GM12878 (cell line): ENCODE data around the gene TMEM87A. TPM values are rescaled to one million over a fixed set of nuclear protein-coding genes. Genes with fewer than 3 reads are reported as not detected.

ENCODE experiments used
- ATAC-seq: fragments of 200-7000 bp; cut with Tn5 transposase; 3 replicates; pipeline ENCODE4 v1.9.1; 2020; ENCODE audit warnings: mild to moderate bottlenecking, moderate library complexity
- BruUV-seq: library from RNA; stranded (reverse); fragments of 400-500 nt; replicated peaks from 2 replicates; lab custom pipeline; 2021; lab: Mats Ljungman, UMichigan
- CTCF ChIA-PET: fragments of 300-600 bp; sonication (Branson Sonifier 250); formaldehyde crosslinking; extraction: SDS; loops from one replicate; lab custom pipeline; 2021; ENCODE audit warnings: inconsistent platforms; lab: Yijun Ruan, JAX
- POLR2A ChIA-PET: fragments of 350-600 bp; formaldehyde crosslinking; extraction: SDS; loops from one replicate; lab custom pipeline; 2021; ENCODE audit warnings: inconsistent platforms; lab: Charles Lee
- RAD21 ChIA-PET: fragments of 300-600 bp; sonication (Branson Sonifier 250); formaldehyde crosslinking; loops from one replicate; lab custom pipeline; 2023; ENCODE audit warnings: antibody characterized with exemption; ENCODE audit not compliant: unreplicated experiment; lab: Charles Lee
- SMC1A ChIA-PET: fragments of 300-600 bp; sonication (Branson Sonifier 250); formaldehyde crosslinking; loops from one replicate; lab custom pipeline; 2023; ENCODE audit not compliant: unreplicated experiment, uncharacterized antibody; lab: Charles Lee
- DNase-seq: peaks from one replicate; pipeline ENCODE4 v3.0.0-alpha.2; 2011; ENCODE audit warnings: low read depth, low spot score
- FAIRE-seq: peaks from 3 replicates; lab custom pipeline; 2011; peaks lifted over from hg19 to GRCh38; lab: Jason Lieb, UNC
- H2AFZ ChIP-seq: 2 replicates; pipeline ENCODE4 v1.6.0; 2011; ENCODE audit warnings: low read depth, low read length, control low read depth; ENCODE audit not compliant: control insufficient read depth
- H3K27ac ChIP-seq: 2 replicates; pipeline ENCODE4 v1.5.1; 2011; ENCODE audit warnings: control low read depth; ENCODE audit not compliant: control insufficient read depth, insufficient read depth
- H3K27me3 ChIP-seq, 2 experiments: replicated peaks in 1 of 2; 2 replicates each; pipeline versions ENCODE4 v1.6.0 to v1.6.1; 2011; ENCODE audit warnings: low read length in 1 of 2; ENCODE audit not compliant: control insufficient read depth in 2 of 2, insufficient read depth in 2 of 2
- H3K36me3 ChIP-seq, 2 experiments: 2 replicates each; pipeline ENCODE4 v1.5.1; 2011; ENCODE audit warnings: low read length in 1 of 2; ENCODE audit not compliant: control insufficient read depth in 2 of 2, insufficient read depth in 2 of 2
- H3K4me1 ChIP-seq: 2 replicates; pipeline ENCODE4 v1.6.1; 2011; ENCODE audit warnings: mild to moderate bottlenecking, low read length, moderate library complexity, mixed read lengths; ENCODE audit not compliant: control insufficient read depth, insufficient read depth
- H3K4me2 ChIP-seq: 2 replicates; pipeline ENCODE4 v1.6.0; 2011; ENCODE audit warnings: control low read depth; ENCODE audit not compliant: control insufficient read depth, insufficient read depth
- H3K4me3 ChIP-seq: fragments of 200-600 bp; sonication (generic); 2 replicates; pipeline ENCODE4 v1.5.1; 2016
- H3K79me2 ChIP-seq: 2 replicates; pipeline ENCODE4 v1.6.0; 2011; ENCODE audit warnings: low read length; ENCODE audit not compliant: control insufficient read depth, insufficient read depth
- H3K9ac ChIP-seq: 2 replicates; pipeline ENCODE4 v1.8.0; 2011; ENCODE audit warnings: low read length, control low read depth, mixed read lengths; ENCODE audit not compliant: control insufficient read depth, insufficient read depth
- H3K9me3 ChIP-seq: replicated peaks from 3 replicates; pipeline ENCODE4 v1.5.1; 2011; ENCODE audit warnings: mild to moderate bottlenecking, low read length; ENCODE audit not compliant: control insufficient read depth, insufficient read depth
- H4K20me1 ChIP-seq: 2 replicates; pipeline ENCODE4 v1.6.0; 2011; ENCODE audit not compliant: control insufficient read depth, insufficient read depth
- BCL11A ChIP-seq: IDR thresholded peaks from 2 replicates; pipeline ENCODE4 v1.6.1; 2011; ENCODE audit warnings: low read depth, low read length
- BCL3 ChIP-seq: IDR thresholded peaks from 2 replicates; pipeline ENCODE4 v1.6.1; 2011; ENCODE audit warnings: borderline replicate concordance, low read depth, mild to moderate bottlenecking, moderate library complexity, low read length; ENCODE audit not compliant: insufficient read depth, poor library complexity, severe bottlenecking
- CHD1 ChIP-seq: IDR thresholded peaks from 2 replicates; pipeline ENCODE4 v1.6.1; 2012; ENCODE audit warnings: low read depth, low read length, improper control_type of control experiment
- EGR1 ChIP-seq, 2 experiments: IDR thresholded peaks; 1 replicate in 1 of 2; 2 replicates in 1 of 2; pipeline ENCODE4 v1.6.1; 2011 to 2012; ENCODE audit warnings: low read depth in 2 of 2, low read length in 2 of 2, borderline replicate concordance in 1 of 2, mild to moderate bottlenecking in 1 of 2, moderate library complexity in 1 of 2
- FOS ChIP-seq: IDR thresholded peaks from 3 replicates; pipeline ENCODE4 v1.6.1; 2011; ENCODE audit warnings: borderline replicate concordance; ENCODE audit not compliant: insufficient read length; ENCODE audit errors: extremely low read depth
- LARP7 ChIP-seq: fragments of 450-650 bp; IDR thresholded peaks from 2 replicates; pipeline ENCODE4 v1.6.1; 2017; ENCODE audit warnings: mild to moderate bottlenecking
- SKIL ChIP-seq: fragments of 450-650 bp; IDR thresholded peaks from 2 replicates; pipeline ENCODE4 v1.6.1; 2017; ENCODE audit warnings: mild to moderate bottlenecking, low read depth, inconsistent platforms; ENCODE audit not compliant: poor library complexity, severe bottlenecking
- WGBS: methylation state at CpG from one replicate; pipeline ENCODE4 v1.1.6; 2016; ENCODE audit warnings: low lambda C conversion rate; ENCODE audit not compliant: insufficient replicate concordance, insufficient coverage; ENCODE audit errors: missing lambda C conversion rate; 5-methylcytosine and 5-hydroxymethylcytosine counted together
- in situ Hi-C: fragments of 300-500 bp; cut with MboI; formaldehyde crosslinking; loops from 9 replicates; pipeline ENCODE4 v1.14.3; 2018; ENCODE audit warnings: mixed read lengths
- intact Hi-C: fragments of 100-400 bp; cut with micrococcal nuclease; formaldehyde crosslinking; loops from one replicate; pipeline ENCODE4 v1.14.2; 2022; ENCODE audit not compliant: unreplicated experiment
- polyA plus RNA-seq, 11 experiments: library from polyadenylated mRNA; depleted of rRNA in 4 of 11; unstranded in 6 of 11; stranded (reverse) in 5 of 11; fragments of >200 nt; fragmentation: Nextera tagmentation in 4 of 11; fragmentation: Illumina TruSeq in 1 of 11; extraction: Ambion mirVana in 4 of 11; extraction: Trizol in 1 of 11; gene quantifications; 1 replicate in 1 of 11; 2 replicates in 10 of 11; pipeline versions ENCODE4 v1.2.1 to v1.2.3, GENCODE V29; 2011 to 2016; ENCODE audit warnings: inconsistent platforms in 2 of 11, missing spikeins in 2 of 11, low read depth in 1 of 11
- total RNA-seq, 4 experiments: library from RNA; depleted of rRNA in 3 of 4; stranded (reverse); fragments of >200 nt in 3 of 4; fragmentation: Illumina TruSeq in 1 of 4; extraction: Trizol in 1 of 4; gene quantifications; 2 replicates each; pipeline versions ENCODE4 v1.2.1 to v1.2.3, GENCODE V29; 2013 to 2021

TMEM87A gene
- total and polyA plus RNA-seq, 10 of the 15 experiments (the other 5 are each of a cell fraction or from before 2014, with no cell fraction given), result 18.2 to 53.2 (median 33.4) TPM

- 89% methylated on average over 1 of the region's 1 CpG for WGBS
- no peak overlapping the region for H3K9ac ChIP-seq
- in situ Hi-C loops, result no loop called here
- POLR2A ChIA-PET, result no interaction called here
- H3K79me2 ChIP-seq, result no peaks in the 10 kb centered on the region
- peaks cover 0 to 5% of the 10 kb centered on the region in 2 experiments; a peak in 1 of 4 replicates for H3K36me3 ChIP-seq
- no peaks in the 10 kb centered on the region for H4K20me1 ChIP-seq
- DNase-seq (no peak), FAIRE-seq (no peak), ATAC-seq (no peak)
- H3K27me3 ChIP-seq, result no peaks in the 10 kb centered on the region
- no peaks in the 10 kb centered on the region for H3K4me1 ChIP-seq
- RAD21 ChIA-PET, result no interaction called here
- H3K27ac ChIP-seq, result no peak overlapping the region
- SMC1A ChIA-PET, result no interaction called here
- H3K4me2 ChIP-seq, result no peak overlapping the region
- intact Hi-C loops, result no loop called here
- CTCF ChIA-PET, result no interaction called here
- H3K4me3 ChIP-seq, result no peak overlapping the region
- TF ChIP-seq LARP7 (no peak), BCL11A (no peak), BCL3 (no peak)
- H3K9me3 ChIP-seq, result no peaks in the 10 kb centered on the region
- H2AFZ ChIP-seq, result no peak overlapping the region
- BruUV-seq, result no TSS peak
Measured at GRCh38 chr15:42285034-42285433, 11.8 kb upstream of the TMEM87A start.

GRCh38 chr15:42284551-42284950, 11.3 kb upstream of the TMEM87A start:
- no peak for ATAC-seq
- no peaks in the 10 kb centered on the region for H3K9me3 ChIP-seq
- H3K4me1 ChIP-seq, result no peaks in the 10 kb centered on the region
- no peak for FAIRE-seq
- BruUV-seq, result no TSS peak
- ChIA-PET SMC1A (no interaction called here), RAD21 (no interaction called here), CTCF (no interaction called here), POLR2A (no interaction called here)
- TF ChIP-seq CHD1 (no peak), BCL3 (no peak), SKIL (no peak), FOS (no peak), EGR1 (IDR thresholded peaks at IDR 0.05; ENCODE audit: borderline replicate concordance in 1 of 2, low read depth in 2 of 2, low read length in 2 of 2) (no peak)
- no peak overlapping the region for H3K9ac ChIP-seq
- in situ Hi-C loops (no loop called here), intact Hi-C loops (no loop called here)
- H3K27me3 ChIP-seq, result no peaks in the 10 kb centered on the region
- no peak overlapping the region for H3K27ac ChIP-seq
- no peak overlapping the region for H3K4me3 ChIP-seq
- H4K20me1 ChIP-seq, result no peaks in the 10 kb centered on the region
- H3K79me2 ChIP-seq, result no peaks in the 10 kb centered on the region
- H3K4me2 ChIP-seq, result no peak overlapping the region
- no peak for DNase-seq
- peaks cover 0 to 5% of the 10 kb centered on the region in 2 experiments; a peak in 1 of 4 replicates for H3K36me3 ChIP-seq
- H2AFZ ChIP-seq, result no peak overlapping the region
